ENCODE data around the gene CCNJL. TPM values are rescaled to one million over a fixed set of nuclear protein-coding genes. Genes with fewer than 3 reads are reported as not detected.

The CCNJL gene
- total and polyA plus RNA-seq, 2 of the 8 experiments (the other 6 are each of a cell fraction or from before 2014, with no cell fraction given): 34.6 to 44.7 TPM

GRCh38 chr5:160359242-160359641 is 46.9 kb upstream of the CCNJL start (continued):
- no peak for TF ChIP-seq SRF (IDR thresholded peaks at IDR 0.05; ENCODE audit: low read depth, low read length)

Measured in H1 (cell line).